Measurements from ENCODE around the gene CCDC9.
"Not testable (repeated sequence)": the region's sequence is repeated elsewhere in the genome, so short reads cannot be mapped to it uniquely, and the experiment has no call there.

Gene CCDC9

DNA sequence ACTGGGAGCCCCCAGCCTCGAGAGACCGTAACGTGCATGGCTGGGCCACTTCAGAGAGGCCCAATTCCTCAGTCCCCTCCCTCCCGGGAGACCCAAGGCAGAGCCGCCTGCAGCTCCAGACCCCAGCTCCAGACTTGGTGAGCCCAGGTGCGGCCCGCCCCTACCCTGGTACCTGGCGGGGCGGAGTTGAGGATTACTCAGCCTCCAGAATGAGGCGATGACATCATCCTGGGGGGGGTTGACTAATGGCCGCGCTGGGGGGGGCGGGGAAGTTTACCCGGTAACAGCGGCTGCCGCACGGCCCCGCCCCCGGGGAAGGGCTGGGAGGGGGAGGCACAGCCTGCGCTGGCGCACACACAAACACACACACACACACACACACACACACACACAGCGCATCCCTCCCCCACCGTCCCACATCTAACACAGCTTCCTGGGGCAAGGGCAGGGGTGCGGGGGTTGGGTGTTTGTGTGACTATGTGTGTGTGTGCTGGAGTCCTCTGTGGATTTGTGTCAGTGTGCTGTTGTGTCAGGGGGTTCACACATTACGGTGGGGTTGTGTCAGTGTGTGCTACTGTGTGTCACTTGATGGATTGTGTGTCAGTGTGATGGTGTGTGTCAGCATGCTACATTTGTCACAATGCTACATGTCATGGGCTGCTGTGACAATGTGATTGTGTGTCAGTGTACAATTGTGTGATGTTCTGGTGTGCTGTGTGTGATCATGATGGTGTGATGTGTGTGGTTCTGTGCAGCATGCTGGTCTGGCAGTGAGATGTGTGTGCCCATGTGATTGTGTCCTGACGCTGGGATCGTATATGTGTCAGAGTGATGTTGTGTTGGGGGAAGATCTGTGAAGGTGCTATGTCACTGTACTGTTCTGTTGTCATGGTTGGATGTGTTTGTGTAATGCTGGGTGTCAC is 15.1 kb upstream of the CCDC9 start:
- peak; percentile 91 for DNase-seq
- Mint-ChIP-seq H3K9me3 (no peaks in the 10 kb centered on the region), H3K4me1 (peaks cover 41% of the 10 kb centered on the region), H3K4me3 (no peak overlapping the region), H3K27me3 (peaks cover 28% of the 10 kb centered on the region), H3K27ac (no peak overlapping the region), H3K36me3 (no peaks in the 10 kb centered on the region)
- CTCF ChIA-PET = interaction anchor here (0.6 to 1.5 kb wide), 2 partner anchors 16 to 373 kb away, joined by 3 read pairs; no protein-coding TSS in a partner anchor

DNA sequence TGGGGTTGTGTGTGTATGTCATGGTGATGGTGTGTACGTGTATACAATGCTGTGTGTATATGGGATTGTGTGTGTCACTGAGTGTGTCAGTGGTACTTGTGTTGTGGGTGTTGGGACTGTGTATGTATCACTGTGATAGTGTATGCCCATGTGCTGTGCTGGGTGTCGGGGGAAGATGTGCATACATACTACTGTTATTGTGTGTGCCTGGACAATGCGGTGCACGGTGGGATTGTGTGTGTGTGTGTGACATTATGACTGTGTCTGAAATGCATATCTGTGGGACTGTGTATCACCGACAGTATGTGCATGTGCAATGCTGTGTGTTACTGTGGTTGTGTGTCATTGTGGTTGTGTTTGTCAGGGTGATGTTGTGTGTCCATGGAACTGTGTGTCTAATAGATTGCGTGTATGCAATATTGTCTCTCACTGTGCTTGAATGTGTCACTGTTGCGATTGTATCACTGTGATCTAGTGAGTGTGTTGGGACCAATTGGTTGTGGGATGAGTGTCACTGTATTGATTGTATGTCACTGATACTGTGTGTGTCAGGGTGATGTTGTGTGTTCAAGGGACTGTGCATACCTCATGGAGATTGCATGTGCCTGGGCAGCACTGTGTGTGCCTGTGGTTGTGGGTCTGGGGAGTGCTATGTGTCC is 14.3 kb upstream of the CCDC9 start:
- CTCF ChIA-PET = interaction anchor here (0.7 kb wide), 1 partner anchor 242 kb away, joined by 3 read pairs; no protein-coding TSS in a partner anchor
- peaks cover 22% of the 10 kb centered on the region for H3K27me3 Mint-ChIP-seq
- H3K9me3 Mint-ChIP-seq = no peaks in the 10 kb centered on the region
- H3K4me1 Mint-ChIP-seq = peaks cover 41% of the 10 kb centered on the region
- no peaks in the 10 kb centered on the region for H3K36me3 Mint-ChIP-seq
- H3K27ac Mint-ChIP-seq = no peak overlapping the region
- no peak for DNase-seq
- H3K4me3 Mint-ChIP-seq = no peak overlapping the region

DNA sequence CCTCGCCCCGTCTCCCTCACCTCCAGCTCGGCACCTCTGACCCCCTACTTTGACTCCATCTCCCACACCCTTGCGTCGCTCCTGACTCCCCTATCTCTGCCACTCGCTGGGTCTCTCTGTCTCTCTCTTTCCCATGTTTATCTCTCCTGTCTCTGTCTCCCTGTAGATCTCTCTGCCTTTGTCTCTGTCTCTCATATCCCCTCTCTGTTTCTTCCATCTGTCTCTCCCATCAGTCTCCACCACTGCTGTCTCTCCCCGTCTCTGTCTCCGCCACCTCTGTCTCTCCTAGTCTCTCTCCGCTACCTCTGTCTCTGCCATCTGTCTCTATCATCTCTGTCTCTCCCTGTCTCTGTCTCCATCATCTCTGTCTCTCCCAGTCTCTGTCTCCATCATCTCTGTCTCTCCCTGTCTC is 13.0 kb upstream of the CCDC9 start:
- CTCF ChIA-PET = interaction anchor here (0.7 to 6.3 kb wide), 11 partner anchors 8 to 230 kb away, joined by 3 to 197 read pairs (median 6); no protein-coding TSS in a partner anchor
- peaks cover 26% of the 10 kb centered on the region for H3K27me3 Mint-ChIP-seq
- H3K27ac Mint-ChIP-seq = peak overlapping the region; percentile 89
- peak overlapping the region; percentile 63 for H3K4me3 Mint-ChIP-seq
- H3K36me3 Mint-ChIP-seq = no peaks in the 10 kb centered on the region
- DNase-seq = no peak
- H3K4me1 Mint-ChIP-seq = peaks cover 44% of the 10 kb centered on the region
- no peaks in the 10 kb centered on the region for H3K9me3 Mint-ChIP-seq

DNA sequence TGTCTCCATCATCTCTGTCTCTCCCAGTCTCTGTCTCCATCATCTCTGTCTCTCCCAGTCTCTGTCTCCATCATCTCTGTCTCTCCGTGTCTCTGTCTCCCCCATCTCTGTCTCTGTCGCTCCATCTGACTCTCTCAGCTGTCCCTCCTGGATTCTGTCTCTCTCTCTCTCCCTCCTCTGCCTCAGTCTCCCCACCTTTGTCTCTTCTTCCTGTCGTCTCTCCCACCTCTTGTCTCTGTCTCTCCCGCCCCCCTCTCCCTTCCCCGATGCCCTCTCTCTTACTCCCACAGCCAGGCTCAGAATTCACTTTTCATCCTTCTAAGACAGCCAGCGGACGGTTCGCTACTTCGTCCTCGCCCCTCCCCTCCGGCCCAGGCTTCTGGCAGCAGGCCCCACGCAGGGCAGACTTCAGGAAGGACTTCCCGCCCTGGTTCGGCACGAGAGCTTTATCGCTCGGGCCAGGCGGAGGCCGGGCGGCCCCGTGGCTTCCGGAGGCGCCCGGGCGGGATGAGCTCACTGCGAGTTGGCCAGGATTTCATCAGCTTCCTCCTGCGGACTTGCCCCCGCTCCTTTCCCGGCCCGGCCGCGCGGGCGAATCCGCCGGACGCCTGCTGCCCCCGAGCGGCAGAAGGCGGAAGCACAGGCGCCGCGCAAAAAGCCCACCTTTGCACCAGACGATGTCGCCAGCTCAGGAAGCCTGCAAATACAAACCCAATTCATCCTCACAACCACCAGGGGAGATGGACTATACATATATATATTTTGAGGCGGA is 12.4 kb upstream of the CCDC9 start:
- CTCF ChIA-PET = interaction anchor here (0.7 to 6.3 kb wide), 30 partner anchors 9 to 231 kb away, joined by 3 to 197 read pairs (median 6); partner anchors contain the start of genes CCDC9, SAE1 and ZC3H4
- Mint-ChIP-seq H3K27me3 (peaks cover 22% of the 10 kb centered on the region), H3K9me3 (no peaks in the 10 kb centered on the region), H3K27ac (peak overlapping the region; percentile 89), H3K4me1 (peaks cover 40% of the 10 kb centered on the region), H3K36me3 (no peaks in the 10 kb centered on the region), H3K4me3 (peak overlapping the region; percentile 63)
- DNase-seq = peak; percentile 92

DNA sequence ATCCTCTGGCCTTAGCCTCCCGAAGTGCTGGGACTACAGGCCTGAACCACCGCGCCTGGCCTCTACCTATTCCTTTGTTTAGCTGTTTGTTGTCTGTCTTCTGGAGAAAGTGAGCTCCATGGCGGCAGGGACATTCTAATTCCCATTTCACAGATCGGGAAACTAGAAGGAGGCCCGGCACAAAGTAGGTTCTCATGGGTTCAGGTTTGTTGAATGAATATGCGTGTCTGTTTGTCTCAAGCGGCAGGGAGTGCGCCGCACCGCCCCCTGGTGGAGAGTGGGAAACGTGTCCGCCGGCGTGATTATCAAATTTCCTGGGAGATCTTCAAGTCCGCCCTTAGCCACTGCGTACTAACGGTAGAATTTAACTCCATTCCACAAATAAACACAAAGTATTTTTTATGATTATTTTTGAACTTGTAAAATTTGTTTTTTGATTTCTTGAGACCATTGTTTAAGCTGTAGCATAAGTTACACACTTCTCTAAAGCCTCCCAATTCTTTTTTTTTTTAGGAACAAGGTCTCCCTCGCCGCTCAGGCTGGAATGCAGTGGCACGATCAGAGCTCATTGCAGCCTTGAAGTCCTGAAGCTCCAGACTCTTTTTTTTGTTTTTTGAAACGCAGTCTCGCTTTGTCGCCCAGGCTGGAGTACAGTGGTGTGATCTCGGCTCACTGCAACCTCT is 8.9 kb upstream of the CCDC9 start:
- Mint-ChIP-seq H3K4me1 (peaks cover 31% of the 10 kb centered on the region), H3K36me3 (no peaks in the 10 kb centered on the region), H3K9me3 (no peaks in the 10 kb centered on the region), H3K4me3 (no peak overlapping the region), H3K27ac (peak overlapping the region; percentile 26), H3K27me3 (peaks cover 14% of the 10 kb centered on the region)
- CTCF ChIA-PET = interaction anchor here (0.5 to 6.3 kb wide), 21 partner anchors 8 to 797 kb away, joined by 3 to 197 read pairs (median 5); partner anchors contain the start of genes CCDC9 and SAE1
- DNase-seq = peak; percentile 86

DNA sequence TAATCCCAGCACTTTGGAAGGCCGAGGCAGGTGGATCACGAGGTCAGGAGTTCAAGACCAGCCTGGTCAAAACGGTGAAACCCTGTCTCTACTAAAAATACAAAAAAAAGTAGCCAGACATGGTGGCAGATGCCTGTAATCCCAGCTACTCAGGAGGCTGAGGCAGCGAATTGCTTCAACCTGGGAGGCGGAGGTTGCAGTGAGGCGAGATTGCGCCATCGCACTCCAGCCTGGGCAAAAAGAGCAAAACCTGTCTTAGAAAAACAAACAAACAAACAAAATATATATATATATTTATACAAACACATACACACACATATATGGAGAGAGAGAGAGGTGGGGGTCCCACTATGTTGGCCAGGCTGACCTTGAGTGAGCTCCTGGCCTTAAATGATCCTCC is 3.3 kb upstream of the CCDC9 start:
- CTCF ChIA-PET = interaction anchor here (0.6 kb wide), 1 partner anchor 130 kb away, joined by 3 read pairs; no protein-coding TSS in a partner anchor
- H3K4me1 Mint-ChIP-seq = peaks cover 20% of the 10 kb centered on the region
- not testable (repeated sequence) for H3K27ac Mint-ChIP-seq, H3K9me3 Mint-ChIP-seq, H3K36me3 Mint-ChIP-seq, DNase-seq, H3K4me3 Mint-ChIP-seq
- peaks cover 11% of the 10 kb centered on the region for H3K27me3 Mint-ChIP-seq

DNA sequence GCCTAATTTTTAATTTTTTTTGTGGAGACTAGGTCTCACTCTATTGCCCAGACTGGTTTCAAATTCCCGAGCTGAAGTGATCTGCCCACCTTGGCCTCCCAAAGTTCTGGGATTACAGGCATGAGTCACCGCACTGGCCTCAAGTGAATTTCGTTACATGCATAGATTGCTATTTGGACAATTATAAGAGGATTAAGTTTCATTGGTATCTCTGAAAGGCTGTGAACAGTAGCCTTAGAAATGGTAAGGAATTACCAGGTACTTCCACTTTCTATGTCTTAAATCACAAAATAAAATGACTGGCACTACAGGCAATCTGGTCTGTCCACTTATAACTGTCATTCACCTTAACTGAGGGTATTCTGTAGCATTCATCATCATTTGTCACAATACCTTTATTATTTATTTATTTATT is 2.9 kb upstream of the CCDC9 start:
- peaks cover 25% of the 10 kb centered on the region for H3K4me1 Mint-ChIP-seq
- peaks cover 7% of the 10 kb centered on the region for H3K36me3 Mint-ChIP-seq
- H3K4me3 Mint-ChIP-seq = no peak overlapping the region
- H3K27ac Mint-ChIP-seq = no peak overlapping the region
- DNase-seq = no peak
- CTCF ChIA-PET = interaction anchor here (0.6 to 4.5 kb wide), 2 partner anchors 8 to 130 kb away, joined by 3 to 31 read pairs; no protein-coding TSS in a partner anchor
- peaks cover 11% of the 10 kb centered on the region for H3K27me3 Mint-ChIP-seq
- no peaks in the 10 kb centered on the region for H3K9me3 Mint-ChIP-seq

DNA sequence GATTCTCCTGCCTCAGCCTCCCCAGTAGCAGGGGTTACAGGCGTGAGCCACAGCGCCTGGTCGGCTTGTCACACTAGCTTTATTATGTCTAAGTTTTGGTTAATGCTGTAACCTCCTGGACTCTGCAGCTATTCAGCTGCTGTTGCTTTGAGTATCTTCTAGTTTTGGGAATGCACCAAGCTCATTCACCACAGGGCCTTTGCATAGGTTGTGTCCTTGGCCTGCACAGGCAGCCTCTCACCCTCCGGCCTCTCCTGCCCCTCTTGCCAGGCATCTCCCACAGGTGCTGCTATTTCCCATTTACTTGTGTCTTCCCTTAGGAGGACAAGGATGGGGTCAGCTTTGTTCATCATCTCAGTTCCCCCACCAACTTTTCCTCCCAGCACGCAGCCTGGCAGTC is 2.4 kb upstream of the CCDC9 start:
- no peaks in the 10 kb centered on the region for H3K9me3 Mint-ChIP-seq
- peaks cover 11% of the 10 kb centered on the region for H3K27me3 Mint-ChIP-seq
- peaks cover 30% of the 10 kb centered on the region for H3K4me1 Mint-ChIP-seq
- CTCF ChIA-PET = interaction anchor here (4.5 kb wide), 1 partner anchor 8 kb away, joined by 31 read pairs; no protein-coding TSS in a partner anchor
- H3K27ac Mint-ChIP-seq = peak overlapping the region; percentile 26
- peaks cover 10% of the 10 kb centered on the region for H3K36me3 Mint-ChIP-seq
- H3K4me3 Mint-ChIP-seq = no peak overlapping the region
- DNase-seq = no peak

DNA sequence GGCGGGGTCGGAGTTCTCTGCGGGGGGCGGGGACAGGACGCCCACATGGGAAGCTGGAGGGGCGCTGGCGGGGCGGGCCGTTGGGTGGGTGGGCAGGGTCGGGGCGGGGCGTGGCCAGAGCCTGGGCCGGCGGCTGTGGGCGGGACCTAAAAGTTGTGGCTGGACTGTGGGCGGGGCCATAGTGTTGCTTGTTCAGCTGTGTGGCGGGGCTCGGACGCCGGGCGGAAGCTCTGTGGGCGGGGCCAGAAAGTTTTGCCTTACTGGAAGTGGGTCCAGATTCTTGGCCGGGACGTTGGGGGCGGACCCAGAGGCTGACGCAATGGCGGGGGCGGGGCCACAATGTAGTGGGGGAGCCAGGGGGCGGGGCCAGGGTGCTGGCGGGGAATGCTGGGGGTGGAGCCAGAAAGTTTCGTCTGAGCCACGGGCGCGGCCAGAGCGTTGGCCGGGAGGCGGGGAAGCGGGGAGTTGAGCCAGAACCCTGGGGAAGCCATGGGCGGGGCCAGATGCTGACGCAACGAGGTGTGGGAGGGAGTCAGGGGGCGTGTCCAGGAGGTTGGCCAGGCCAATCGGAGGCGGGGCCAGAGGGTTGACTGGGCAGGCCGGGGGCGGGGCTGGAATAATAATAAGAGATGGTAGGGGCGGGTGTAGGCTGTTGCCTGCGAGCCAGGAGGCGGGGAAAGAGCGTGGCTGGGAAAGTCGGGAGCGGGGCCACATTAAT is 527 bp downstream of the CCDC9 start:
- Mint-ChIP-seq H3K27me3 (peaks cover 7% of the 10 kb centered on the region), H3K36me3 (peaks cover 32% of the 10 kb centered on the region), H3K27ac (peak overlapping the region; percentile 96), H3K4me3 (peak overlapping the region; percentile 95), H3K9me3 (no peaks in the 10 kb centered on the region), H3K4me1 (peaks cover 40% of the 10 kb centered on the region)
- DNase-seq = peak; percentile 100
- CTCF ChIA-PET = interaction anchor here (0.8 to 4.5 kb wide), 5 partner anchors 11 to 46 kb away, joined by 3 to 31 read pairs (median 5); partner anchors contain the start of gene INAFM1

DNA sequence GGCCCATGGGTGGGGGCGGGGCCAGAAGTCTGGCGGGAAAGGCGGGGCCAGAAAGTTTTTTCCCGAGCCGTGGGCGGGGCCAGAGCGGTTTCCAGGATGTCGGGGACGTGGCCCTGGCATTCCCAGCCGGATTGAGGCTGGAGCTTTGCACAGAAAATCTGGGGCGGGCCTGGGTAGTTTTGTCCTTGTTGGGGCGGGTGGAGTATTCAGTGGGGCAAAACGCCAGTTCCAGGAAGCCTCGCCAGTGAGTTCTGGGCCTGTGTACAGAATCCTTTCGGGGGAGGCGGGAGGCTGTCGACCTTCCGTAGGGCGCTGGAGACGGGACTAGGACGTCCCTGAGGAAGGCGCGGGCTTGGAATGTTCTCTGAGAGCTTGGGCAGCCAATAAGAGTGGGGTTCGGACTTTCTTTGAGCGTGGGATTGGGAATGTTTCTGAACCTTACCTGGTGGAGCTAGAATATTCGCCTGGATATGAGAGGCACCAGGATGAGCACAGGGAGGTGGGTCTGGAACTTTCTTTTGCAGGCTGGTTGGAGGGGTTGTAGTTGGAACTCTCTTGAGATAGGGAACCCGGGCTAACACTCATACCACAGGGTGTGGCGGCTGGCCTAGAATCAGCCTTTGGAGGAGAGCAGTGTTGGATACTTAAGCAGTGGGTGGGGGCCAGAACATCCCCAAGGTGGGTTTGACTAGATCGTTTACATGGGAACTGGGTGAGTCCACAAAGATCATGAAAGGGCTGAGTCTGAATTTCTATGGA is 1.3 kb downstream of the CCDC9 start:
- DNase-seq = no peak
- no peaks in the 10 kb centered on the region for H3K9me3 Mint-ChIP-seq
- peaks cover 42% of the 10 kb centered on the region for H3K4me1 Mint-ChIP-seq
- H3K27ac Mint-ChIP-seq = peak overlapping the region; percentile 96
- CTCF ChIA-PET = interaction anchor here (1.8 to 4.5 kb wide), 3 partner anchors 12 to 47 kb away, joined by 5 to 31 read pairs (median 8); partner anchors contain the start of gene INAFM1
- peak overlapping the region; percentile 95 for H3K4me3 Mint-ChIP-seq
- H3K36me3 Mint-ChIP-seq = peaks cover 36% of the 10 kb centered on the region
- peaks cover 1% of the 10 kb centered on the region for H3K27me3 Mint-ChIP-seq

DNA sequence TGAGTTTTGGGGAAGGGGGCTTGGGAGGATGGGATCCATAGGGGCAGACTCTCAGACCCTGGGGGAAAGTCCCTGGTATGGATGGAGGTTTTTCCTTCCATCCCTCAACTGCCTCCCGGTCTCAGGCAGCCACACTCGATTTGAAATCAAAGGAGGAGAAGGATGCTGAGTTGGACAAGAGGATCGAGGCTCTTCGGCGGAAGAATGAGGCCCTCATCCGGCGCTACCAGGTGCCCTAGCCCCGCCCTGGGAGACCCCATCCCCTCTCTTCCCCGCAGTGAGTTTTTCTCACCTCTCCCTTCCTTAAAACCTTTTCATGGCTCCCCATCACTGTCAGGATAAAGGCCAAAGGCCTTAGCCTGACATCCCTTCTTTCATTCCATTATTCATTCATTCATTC is 2.1 kb downstream of the CCDC9 start:
- CTCF ChIA-PET = no interaction called here
- no peaks in the 10 kb centered on the region for H3K27me3 Mint-ChIP-seq
- DNase-seq = no peak
- peaks cover 37% of the 10 kb centered on the region for H3K36me3 Mint-ChIP-seq
- H3K4me3 Mint-ChIP-seq = peak overlapping the region; percentile 95
- H3K4me1 Mint-ChIP-seq = peaks cover 42% of the 10 kb centered on the region
- H3K27ac Mint-ChIP-seq = peak overlapping the region; percentile 38
- no peaks in the 10 kb centered on the region for H3K9me3 Mint-ChIP-seq

DNA sequence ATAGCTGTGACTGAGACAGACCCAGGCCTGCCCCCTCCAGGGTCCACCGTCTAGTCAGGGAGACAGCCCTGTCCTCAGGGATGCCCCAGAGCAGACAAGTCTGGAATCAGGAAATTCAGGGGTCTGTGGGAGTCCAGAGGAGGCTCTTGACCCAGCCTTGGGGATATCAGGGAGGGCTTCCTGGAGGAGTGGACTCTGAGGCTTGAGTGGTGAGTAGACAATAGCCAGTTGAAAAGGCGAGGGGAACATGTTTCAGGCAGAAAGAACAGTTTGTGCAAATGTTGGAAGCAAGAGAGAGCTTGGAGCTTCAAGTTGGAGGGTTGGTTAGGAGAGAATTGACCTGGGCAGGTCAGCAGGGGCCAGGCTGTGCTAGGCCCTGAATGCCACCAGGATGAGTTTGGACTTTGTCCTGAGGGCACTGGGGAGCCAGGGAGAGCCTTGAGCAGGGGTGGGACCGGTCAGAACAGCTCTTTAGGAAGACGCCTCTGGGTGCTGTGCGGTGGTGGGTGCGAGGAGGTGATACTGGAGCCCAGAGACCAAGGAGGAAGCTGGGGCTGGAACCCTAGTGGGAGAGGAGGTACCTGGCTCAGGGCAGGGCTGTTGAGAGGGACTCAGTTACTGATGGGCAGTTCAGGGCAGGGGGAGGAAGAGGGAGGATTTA is 2.7 kb downstream of the CCDC9 start:
- Mint-ChIP-seq H3K27me3 (no peaks in the 10 kb centered on the region), H3K9me3 (no peaks in the 10 kb centered on the region), H3K27ac (peak overlapping the region; percentile 20), H3K4me3 (peak overlapping the region; percentile 57), H3K4me1 (peaks cover 42% of the 10 kb centered on the region), H3K36me3 (peaks cover 37% of the 10 kb centered on the region)
- CTCF ChIA-PET = no interaction called here
- DNase-seq = no peak
